ENCODE data around the gene FAM89B.
"Not testable (repeated sequence)": the region's sequence is repeated elsewhere in the genome, so short reads cannot be mapped to it uniquely, and the experiment has no call there.

FAM89B gene

GRCh38 chr11:65558002-65558929, 14.1 kb upstream of the FAM89B start, which contains the start of gene LTBP3:
LTBP3 (minus strand) TSS chr11:65558359; CDS start chr11:65557959, 400 bp downstream.
- peak; percentile 80 for DNase-seq

GRCh38 chr11:65558930-65559509, 13.3 kb upstream of the FAM89B start:
- DNase-seq = no peak

- DNase-seq = no peak
These were observed 12.8 kb upstream of the FAM89B start for GRCh38 chr11:65559535-65559934.

- DNase-seq = peak; percentile 48
These were observed 12.3 kb upstream of the FAM89B start for GRCh38 chr11:65559951-65560537.

- peak; percentile 45 for DNase-seq
These were observed 11.6 kb upstream of the FAM89B start for GRCh38 chr11:65560555-65561418.

GRCh38 chr11:65562020-65562419, 10.3 kb upstream of the FAM89B start:
- no peak for DNase-seq

GRCh38 chr11:65562788-65563187, 9.6 kb upstream of the FAM89B start:
- no peak for DNase-seq

GRCh38 chr11:65563601-65564000, 8.7 kb upstream of the FAM89B start:
- no peak for DNase-seq

GRCh38 chr11:65564879-65565559, 7.3 kb upstream of the FAM89B start:
- not testable (repeated sequence) for DNase-seq

GRCh38 chr11:65565624-65566453, 6.5 kb upstream of the FAM89B start:
- DNase-seq = no peak

- DNase-seq = no peak
These were observed 3.0 kb upstream of the FAM89B start for GRCh38 chr11:65569164-65569972.

GRCh38 chr11:65569973-65570918, 2.1 kb upstream of the FAM89B start, which contains the start of gene ZNRD2:
ZNRD2 (plus strand) TSS chr11:65570477; CDS start chr11:65570492, 15 bp downstream.
- DNase-seq = peak; percentile 97

GRCh38 chr11:65571420-65571819, 918 bp upstream of the FAM89B start:
- DNase-seq = no peak

- DNase-seq = peak; percentile 35
These were observed 398 bp upstream of the FAM89B start for GRCh38 chr11:65571940-65572339.

GRCh38 chr11:65573391-65574079, 1.2 kb downstream of the FAM89B start:
- DNase-seq = peak; percentile 38

GRCh38 chr11:65574109-65574810, 1.9 kb downstream of the FAM89B start:
- DNase-seq = peak; percentile 85

- peak; percentile 98 for DNase-seq
These were observed 2.7 kb downstream of the FAM89B start for GRCh38 chr11:65574811-65575567.
